Ramos (cell line): ENCODE measurements around the gene VEZF1.
"Not testable (repeated sequence)": the region's sequence is repeated elsewhere in the genome, so short reads cannot be mapped to it uniquely, and the experiment has no call there.

Experiments
- in situ Hi-C: fragments of 300-500 bp; cut with MboI; formaldehyde crosslinking; loops from one replicate; pipeline ENCODE4 v1.14.3; 2022; ENCODE audit warnings: low sequenced_read_pairs; ENCODE audit not compliant: unreplicated experiment

The VEZF1 gene

GRCh38 chr17:57979076-57979475 lies 9.0 kb downstream of the VEZF1 start:
- in situ Hi-C loops = no loop called here

GRCh38 chr17:57976594-57976993 lies 11.5 kb downstream of the VEZF1 start:
- in situ Hi-C loops = no loop called here

DNA sequence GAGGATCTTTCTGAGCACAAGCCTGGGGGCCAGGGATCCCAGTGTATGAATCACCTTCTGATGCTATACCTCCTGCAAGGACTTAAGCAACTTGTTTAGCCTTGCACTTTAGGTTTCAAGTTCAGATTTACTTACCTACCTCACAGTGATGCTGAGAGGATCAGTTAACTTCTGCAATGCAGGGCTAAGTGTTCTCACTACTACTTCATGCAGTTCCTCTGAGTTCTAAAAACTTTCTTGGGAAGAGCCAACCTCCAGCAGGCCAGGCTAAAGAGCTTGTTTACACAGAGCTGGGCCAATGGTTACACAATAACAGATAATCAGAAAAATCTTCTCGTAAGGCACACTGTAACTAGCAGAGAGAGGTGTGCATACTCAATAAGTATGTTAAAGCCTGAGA lies 13.0 kb downstream of the VEZF1 start:
- in situ Hi-C loops = no loop called here

GRCh38 chr17:57974053-57974824 lies 13.8 kb downstream of the VEZF1 start:
- in situ Hi-C loops = not testable (repeated sequence)

- in situ Hi-C loops = no loop called here
Measured at GRCh38 chr17:57972151-57972550, 15.9 kb downstream of the VEZF1 start.

DNA sequence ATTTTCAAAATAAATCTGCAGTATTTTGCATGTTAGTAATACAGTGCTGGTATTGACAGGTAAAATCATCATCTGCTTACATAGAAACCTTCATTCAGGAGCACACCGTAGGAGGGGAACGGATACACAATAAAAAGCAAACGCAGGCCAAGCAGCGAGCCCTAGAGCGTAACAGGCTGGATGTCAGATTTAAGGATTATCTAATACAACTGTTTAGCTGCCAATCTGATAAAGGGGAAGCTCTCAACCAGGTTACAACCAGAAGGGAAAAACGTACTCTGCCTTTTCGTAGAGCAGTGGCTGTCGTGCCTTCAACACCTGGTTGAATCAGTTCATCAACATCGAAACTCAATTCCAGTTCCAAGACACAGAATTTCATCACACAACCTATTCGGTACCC lies 16.5 kb downstream of the VEZF1 start:
- in situ Hi-C loops = no loop called here

GRCh38 chr17:57970710-57971109 lies 17.3 kb downstream of the VEZF1 start:
- in situ Hi-C loops = no loop called here

GRCh38 chr17:57968456-57968855 lies 19.6 kb downstream of the VEZF1 start:
- in situ Hi-C loops = no loop called here

- in situ Hi-C loops = no loop called here
Measured at GRCh38 chr17:57966875-57967274, 21.2 kb downstream of the VEZF1 start.

DNA sequence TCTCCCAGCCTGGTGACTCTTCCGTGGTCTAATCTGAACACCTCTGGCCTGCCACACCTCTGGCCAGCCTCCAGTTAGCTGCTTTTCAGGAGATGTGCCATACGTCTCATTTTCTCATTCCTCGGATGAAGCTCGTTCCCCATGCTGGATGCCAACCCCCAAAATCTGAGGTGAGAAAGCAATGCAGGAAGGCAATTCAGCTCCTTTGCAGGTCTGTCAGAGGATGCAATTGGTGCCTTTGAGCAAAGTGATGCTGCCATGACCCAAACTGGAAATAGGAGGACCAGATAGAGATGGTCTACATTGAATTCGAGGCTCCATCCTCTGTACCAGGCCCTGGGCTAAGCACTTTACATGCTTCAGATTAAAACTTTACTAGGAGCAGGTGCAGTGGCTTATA lies 21.8 kb downstream of the VEZF1 start:
- in situ Hi-C loops = no loop called here

GRCh38 chr17:57965521-57966160 lies 22.4 kb downstream of the VEZF1 start:
- in situ Hi-C loops = no loop called here

DNA sequence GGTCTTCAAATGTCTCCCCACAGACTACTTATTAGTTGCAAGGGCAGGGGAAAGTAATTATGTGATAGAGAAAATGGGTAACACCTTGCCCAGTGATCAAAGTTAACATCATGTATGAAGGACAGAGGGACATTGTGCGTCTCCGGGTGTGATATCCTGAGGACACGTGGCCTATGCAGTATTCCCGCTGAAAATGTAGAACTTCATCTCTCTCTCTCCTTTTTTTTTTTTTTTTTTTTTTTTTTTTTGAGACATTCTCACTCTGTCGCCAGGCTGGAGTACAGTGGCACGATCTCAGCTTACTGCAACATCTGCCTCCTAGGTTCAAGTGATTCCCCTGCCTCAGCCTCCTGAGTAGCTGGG lies 24.9 kb downstream of the VEZF1 start:
- in situ Hi-C loops = no loop called here

DNA sequence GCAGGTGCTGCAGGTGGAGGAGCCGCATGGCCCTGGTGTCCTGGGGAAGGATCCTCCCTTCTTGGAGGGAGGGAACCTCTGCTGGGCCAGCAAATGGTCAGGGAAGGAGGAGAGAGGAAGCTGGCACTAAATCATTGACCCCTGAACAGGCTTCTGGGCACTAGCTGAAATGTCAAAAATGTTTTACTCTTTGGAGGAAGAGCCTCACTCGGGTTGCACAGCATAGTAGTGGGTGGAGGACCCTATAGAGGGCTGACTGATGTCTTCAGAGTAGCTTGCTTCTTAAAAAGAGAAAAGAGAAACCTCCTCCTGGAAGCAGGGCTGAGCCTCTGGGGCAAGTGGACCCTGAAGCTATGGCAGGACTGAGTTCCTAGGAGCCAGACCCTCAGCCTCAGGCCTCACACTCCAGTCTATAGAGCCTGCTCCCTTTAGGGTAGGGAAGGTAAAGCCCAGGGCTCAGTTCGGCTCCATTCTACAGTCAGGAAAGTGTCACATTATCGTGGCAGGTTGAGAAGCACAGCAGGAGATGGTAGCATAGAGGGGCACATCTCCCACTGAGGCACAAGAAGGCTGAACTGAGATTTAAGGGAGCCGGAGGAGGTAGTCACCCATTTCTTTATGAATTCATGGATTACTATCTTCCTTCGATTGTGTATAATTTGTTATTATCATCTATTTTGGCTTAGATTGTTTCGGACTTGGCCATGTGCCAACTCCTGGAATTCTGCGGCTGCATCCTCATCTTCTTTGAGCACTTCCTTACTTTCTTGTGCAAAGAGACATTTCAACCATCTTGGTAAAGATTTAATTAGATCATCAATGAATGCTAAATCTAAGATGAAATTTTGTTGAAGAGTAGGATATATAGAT lies 25.5 kb downstream of the VEZF1 start:
- in situ Hi-C loops = no loop called here

- in situ Hi-C loops = no loop called here
Measured at GRCh38 chr17:57959929-57960328, 28.1 kb downstream of the VEZF1 start.

GRCh38 chr17:57958391-57958790 lies 29.7 kb downstream of the VEZF1 start:
- in situ Hi-C loops = not testable (repeated sequence)

- in situ Hi-C loops = no loop called here
Measured at GRCh38 chr17:57957886-57958285, 30.2 kb downstream of the VEZF1 start.

- in situ Hi-C loops = no loop called here
Measured at GRCh38 chr17:57957120-57957850, 30.8 kb downstream of the VEZF1 start.

DNA sequence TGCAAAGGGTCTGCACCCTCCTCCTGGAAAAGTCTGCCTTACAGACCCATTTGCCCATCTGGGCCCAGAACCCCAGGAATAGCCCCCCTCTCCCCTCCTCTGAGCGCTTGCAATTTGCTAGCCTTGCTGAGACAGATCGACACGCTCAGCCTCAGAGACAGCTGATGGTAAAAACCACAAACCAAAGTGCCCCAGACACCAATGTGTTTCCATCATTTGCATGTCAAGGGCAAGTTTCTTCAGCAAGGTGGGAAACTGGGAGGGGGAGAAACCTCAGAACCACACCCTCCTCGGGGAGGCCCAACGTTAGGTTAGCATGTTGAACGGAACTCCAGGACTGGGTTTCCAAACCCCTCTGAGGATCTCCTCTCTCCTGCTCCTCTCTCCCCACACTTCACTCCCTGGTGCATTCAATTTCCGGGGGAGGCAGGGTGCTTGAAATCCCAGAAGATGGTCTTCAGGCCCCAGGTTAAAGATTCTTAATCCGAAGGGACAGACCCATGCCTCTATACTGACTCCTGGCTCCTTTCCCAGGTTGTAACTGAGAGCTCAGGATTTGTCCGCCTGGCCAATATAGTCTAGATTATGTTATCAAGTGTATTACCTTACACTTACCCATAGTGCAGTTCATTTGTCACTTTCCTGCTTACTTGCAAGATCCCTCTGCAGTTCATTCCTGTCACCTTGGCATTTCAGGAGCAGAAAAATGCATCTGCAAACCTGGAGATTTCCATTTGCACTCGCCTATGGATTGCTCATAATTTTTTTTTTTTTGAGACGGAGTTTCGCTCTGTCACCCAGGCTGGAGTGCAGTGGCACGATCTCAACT lies 31.5 kb downstream of the VEZF1 start:
- in situ Hi-C loops = no loop called here

- in situ Hi-C loops = no loop called here
Measured at GRCh38 chr17:57955183-57955931, 32.7 kb downstream of the VEZF1 start, which contains the start of gene CUEDC1. CUEDC1 (minus strand) TSS chr17:57955412; CDS start chr17:57885564, 69,848 bp downstream.
